Fibroblast of pulmonary artery (primary cell): ENCODE data around the gene SLC9A9.

Source experiments
- DNase-seq: peaks from one replicate; pipeline ENCODE4 v3.0.0-alpha.2; 2010; ENCODE audit warnings: low read depth
- H3K4me3 ChIP-seq: replicated peaks from 2 replicates; pipeline ENCODE4 v1.5.1; 2011; ENCODE audit warnings: low read depth, mild to moderate bottlenecking, control low read depth, low read length, moderate library complexity
- TF ChIP-seq, protein P1 (sequence below): IDR thresholded peaks from 2 replicates; pipeline ENCODE4 v1.5.1; 2011; ENCODE audit warnings: mild to moderate bottlenecking, control low read depth, low read length, inconsistent platforms; ENCODE audit errors: missing control alignments

The SLC9A9 gene

GRCh38 chr3:143814443-143814889 lies 33.8 kb downstream of the SLC9A9 start:
- DNase-seq: no peak
- TF ChIP-seq, protein P1, sequence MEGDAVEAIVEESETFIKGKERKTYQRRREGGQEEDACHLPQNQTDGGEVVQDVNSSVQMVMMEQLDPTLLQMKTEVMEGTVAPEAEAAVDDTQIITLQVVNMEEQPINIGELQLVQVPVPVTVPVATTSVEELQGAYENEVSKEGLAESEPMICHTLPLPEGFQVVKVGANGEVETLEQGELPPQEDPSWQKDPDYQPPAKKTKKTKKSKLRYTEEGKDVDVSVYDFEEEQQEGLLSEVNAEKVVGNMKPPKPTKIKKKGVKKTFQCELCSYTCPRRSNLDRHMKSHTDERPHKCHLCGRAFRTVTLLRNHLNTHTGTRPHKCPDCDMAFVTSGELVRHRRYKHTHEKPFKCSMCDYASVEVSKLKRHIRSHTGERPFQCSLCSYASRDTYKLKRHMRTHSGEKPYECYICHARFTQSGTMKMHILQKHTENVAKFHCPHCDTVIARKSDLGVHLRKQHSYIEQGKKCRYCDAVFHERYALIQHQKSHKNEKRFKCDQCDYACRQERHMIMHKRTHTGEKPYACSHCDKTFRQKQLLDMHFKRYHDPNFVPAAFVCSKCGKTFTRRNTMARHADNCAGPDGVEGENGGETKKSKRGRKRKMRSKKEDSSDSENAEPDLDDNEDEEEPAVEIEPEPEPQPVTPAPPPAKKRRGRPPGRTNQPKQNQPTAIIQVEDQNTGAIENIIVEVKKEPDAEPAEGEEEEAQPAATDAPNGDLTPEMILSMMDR: no peak
- H3K4me3 ChIP-seq: no peak overlapping the region

GRCh38 chr3:143812481-143812880 lies 35.8 kb downstream of the SLC9A9 start:
- no peak for DNase-seq
- H3K4me3 ChIP-seq: no peak overlapping the region
- TF ChIP-seq, protein P1: no peak

DNA sequence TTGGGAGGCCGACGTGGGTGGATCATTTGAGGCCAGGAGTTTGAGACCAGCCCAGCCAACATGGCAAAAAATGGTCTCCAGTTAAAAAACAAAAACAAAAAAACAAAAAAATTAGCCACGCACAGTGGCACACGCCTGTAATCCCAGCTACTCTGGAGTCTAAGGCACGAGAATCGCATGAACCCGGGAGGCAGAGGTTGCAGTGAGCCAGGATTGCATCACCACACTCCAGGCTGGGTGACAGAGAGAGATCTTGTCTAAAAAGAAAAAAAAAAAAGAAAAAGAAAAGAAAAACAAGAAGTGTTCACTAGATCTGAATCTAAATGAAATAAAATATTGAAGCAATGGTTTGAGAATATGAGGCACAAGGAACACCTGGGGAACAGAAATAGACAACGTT lies 36.7 kb downstream of the SLC9A9 start:
- no peak for DNase-seq
- no peak overlapping the region for H3K4me3 ChIP-seq
- TF ChIP-seq, protein P1: no peak

DNA sequence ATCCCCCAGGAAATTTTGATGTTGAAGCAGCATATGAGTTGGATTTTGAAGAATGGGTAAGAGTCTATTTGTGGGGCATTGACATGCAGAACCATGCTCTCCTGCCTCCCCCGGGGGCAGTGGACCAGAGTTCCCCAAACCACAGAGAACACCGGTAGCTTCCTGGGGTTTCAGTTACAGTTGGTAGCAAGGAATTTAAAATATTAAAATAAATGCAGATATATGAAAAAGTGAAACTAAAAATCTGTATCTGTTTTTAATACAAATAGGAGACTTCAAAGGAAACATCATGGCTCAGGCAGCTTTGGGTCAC lies 37.4 kb downstream of the SLC9A9 start:
- H3K4me3 ChIP-seq: no peak overlapping the region
- TF ChIP-seq, protein P1: no peak
- DNase-seq: no peak

DNA sequence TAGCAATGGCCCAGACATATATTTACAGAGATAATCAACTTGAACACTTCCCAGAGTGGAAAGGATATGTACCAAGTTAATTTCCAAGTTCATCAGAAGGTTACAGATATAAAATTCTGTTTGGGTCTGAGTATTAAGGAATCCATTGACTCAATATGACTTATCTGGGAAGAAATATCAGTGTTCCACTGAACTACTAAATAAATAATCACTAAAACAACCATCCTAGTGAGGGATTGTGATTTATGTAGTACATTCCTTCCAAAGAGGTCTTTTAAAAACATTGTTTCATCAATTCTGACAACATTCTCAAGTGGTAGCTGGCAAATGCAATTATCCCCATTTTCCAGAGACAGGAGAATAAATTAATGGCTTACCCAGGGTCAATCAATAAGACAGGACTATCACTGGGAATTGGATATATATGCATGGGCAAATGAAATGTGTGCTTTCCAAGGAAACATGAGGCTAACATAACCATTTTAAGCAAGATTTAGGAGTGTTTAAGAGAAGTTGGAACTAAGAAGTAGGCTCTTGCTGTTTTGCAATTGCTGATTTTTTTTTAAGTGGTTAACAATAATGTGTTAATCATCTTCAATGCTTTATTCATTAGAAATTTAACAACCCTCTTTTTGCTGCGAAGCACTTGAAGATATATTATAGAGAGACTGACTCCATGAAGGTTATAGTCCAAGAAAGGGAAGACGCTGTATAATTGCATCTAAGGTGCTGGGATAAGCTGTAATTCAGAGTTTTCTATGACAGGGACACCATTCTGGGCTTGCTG lies 37.9 kb downstream of the SLC9A9 start:
- TF ChIP-seq, protein P1: no peak
- H3K4me3 ChIP-seq: no peak overlapping the region
- no peak for DNase-seq

DNA sequence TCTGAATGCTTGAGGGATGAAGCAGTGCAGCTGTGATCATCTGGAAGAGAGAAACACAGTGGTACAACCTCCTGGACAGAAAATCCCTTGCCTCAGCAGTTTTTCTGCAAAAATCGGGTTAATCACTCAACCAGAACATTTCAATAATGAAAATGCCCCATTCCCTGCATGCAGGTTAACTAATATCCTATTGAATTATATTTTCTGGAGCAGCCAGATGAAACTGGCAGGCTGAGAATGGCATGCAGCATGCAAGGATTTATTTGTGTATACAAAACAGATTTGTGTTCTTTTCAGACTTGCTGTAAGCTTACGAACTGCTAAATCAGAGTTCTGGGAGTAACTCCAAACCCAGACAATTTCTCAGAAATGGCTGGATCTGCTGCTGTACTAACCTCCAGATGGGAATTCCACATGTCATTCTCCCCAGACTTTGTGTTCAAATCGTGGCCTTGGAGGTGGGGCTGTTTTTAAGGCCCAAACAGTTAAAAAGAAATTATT lies 39.1 kb downstream of the SLC9A9 start:
- DNase-seq: no peak
- TF ChIP-seq, protein P1: no peak
- no peak overlapping the region for H3K4me3 ChIP-seq

- H3K4me3 ChIP-seq: no peak overlapping the region
- TF ChIP-seq, protein P1: no peak
- no peak for DNase-seq
Observed at GRCh38 chr3:143808030-143808429, 40.2 kb downstream of the SLC9A9 start.
